Activated CD8-positive, alpha-beta memory T cell treated with anti-CD3 and anti-CD28 coated beads, Interleukin-2, amount 50 U/mL, for 1 hour (primary cell): Measurements from ENCODE around the gene CCDC116.

Source experiments
- DNase-seq: peaks from one replicate; pipeline ENCODE4 v3.0.0-alpha.2; 2020; ENCODE audit errors: extremely low read depth

The CCDC116 gene

GRCh38 chr22:21679383-21679782, 46.8 kb downstream of the CCDC116 start:
- no peak for DNase-seq

GRCh38 chr22:21680830-21681565, 48.4 kb downstream of the CCDC116 start:
- DNase-seq = no peak

GRCh38 chr22:21681566-21682370, 49.2 kb downstream of the CCDC116 start:
- DNase-seq = no peak

- no peak for DNase-seq
Measured at GRCh38 chr22:21682385-21683175, 50.0 kb downstream of the CCDC116 start.

GRCh38 chr22:21683401-21683811, 50.8 kb downstream of the CCDC116 start:
- DNase-seq = no peak

- no peak for DNase-seq
Measured at GRCh38 chr22:21684492-21685163, 52.1 kb downstream of the CCDC116 start.

- no peak for DNase-seq
Measured at GRCh38 chr22:21685164-21685513, 52.6 kb downstream of the CCDC116 start.

- DNase-seq = no peak
Measured at GRCh38 chr22:21686193-21686608, 53.6 kb downstream of the CCDC116 start.
